Kidney (tissue), 14 donors: ENCODE results near the gene DNMT1. TPM values are rescaled to one million over a fixed set of nuclear protein-coding genes. Genes with fewer than 3 reads are reported as not detected.
"Not testable (repeated sequence)": the region's sequence is repeated elsewhere in the genome, so short reads cannot be mapped to it uniquely, and the experiment has no call there.

Experiments used
- DNase-seq, 5 donors: peaks; one replicate each; pipeline ENCODE4 v3.0.0-alpha.2; 2013 to 2020
- FAIRE-seq: peaks from 2 replicates; lab custom pipeline; 2012; peaks lifted over from hg19 to GRCh38; lab: Jason Lieb, UNC
- H3K27ac ChIP-seq, 2 donors: one replicate each; pipeline ENCODE4 v1.7.0; 2013; ENCODE audit warnings: low read depth in 2 of 2, low read length in 2 of 2, inconsistent platforms in 1 of 2
- H3K27me3 ChIP-seq: one replicate; pipeline ENCODE4 v1.7.1; 2013; ENCODE audit warnings: low read length, inconsistent platforms; ENCODE audit not compliant: control insufficient read depth, insufficient read depth
- H3K36me3 ChIP-seq, 3 donors: one replicate each; pipeline versions ENCODE4 v1.7.0 to v1.7.1; 2013; ENCODE audit warnings: low read length in 3 of 3, control low read depth in 1 of 3, inconsistent platforms in 1 of 3; ENCODE audit not compliant: insufficient read depth in 3 of 3, control insufficient read depth in 2 of 3
- H3K4me1 ChIP-seq, 3 donors: one replicate each; pipeline versions ENCODE4 v1.7.0 to v1.7.1; 2013; ENCODE audit warnings: low read length in 3 of 3, inconsistent platforms in 1 of 3, low read depth in 1 of 3; ENCODE audit not compliant: control insufficient read depth in 2 of 3, insufficient read depth in 2 of 3
- H3K4me3 ChIP-seq, 3 donors: one replicate each; pipeline versions ENCODE4 v1.7.0 to v1.8.1; 2013; ENCODE audit warnings: low read length in 3 of 3, control low read depth in 1 of 3, inconsistent platforms in 1 of 3
- H3K9ac ChIP-seq, 3 donors: one replicate each; pipeline versions ENCODE4 v1.7.0 to v1.7.1; 2013; ENCODE audit warnings: low read length in 3 of 3, control low read depth in 1 of 3, inconsistent platforms in 1 of 3
- H3K9me3 ChIP-seq, 3 donors: one replicate each; pipeline versions ENCODE4 v1.7.0 to v1.7.1; 2013; ENCODE audit warnings: low read length in 3 of 3, control low read depth in 1 of 3, inconsistent platforms in 1 of 3; ENCODE audit not compliant: control insufficient read depth in 2 of 3, insufficient read depth in 1 of 3
- intact Hi-C: fragments of 100-400 bp; cut with DNase I; formaldehyde crosslinking; loops from one replicate; pipeline ENCODE4 v1.11.1; 2022
- polyA plus RNA-seq: library from polyadenylated mRNA; stranded (reverse); fragments of 350-450 nt; fragmentation: Illumina TruSeq; extraction: RNeasy Lipid Tissue Mini Kit (QIAGEN cat#74804); gene quantifications from one replicate; pipeline ENCODE4 v1.2.3, GENCODE V29; 2014; ENCODE audit warnings: low read depth, low replicate concordance; ENCODE audit not compliant: insufficient read depth
- total RNA-seq: library from RNA; stranded (reverse); fragmentation: NEBNext Ultra II Directional; extraction: Animal tissue kit (Norgen Biotek cat#: 25700); gene quantifications from one replicate; pipeline ENCODE4 v1.2.1, GENCODE V29; 2021
- TF ChIP-seq, protein P1 (sequence below): IDR thresholded peaks from 3 replicates; pipeline ENCODE4 v1.5.1; 2012; ENCODE audit warnings: mild to moderate bottlenecking, moderate library complexity, borderline replicate concordance; ENCODE audit not compliant: insufficient read depth; ENCODE audit errors: extremely low read depth
- donor health status: control.
- donor health status: control.
- donor health status: control.
- donor health status: control.
- donor health status: control.
- donor health status: DM: yes; HTN: yes; CAD: no.
- donor health status: Normal renal cell carcinoma (clear cell type).

The DNMT1 gene
- total and polyA plus RNA-seq, 2 donors from 2014 or later, result 15.3 to 64.6 TPM

DNA sequence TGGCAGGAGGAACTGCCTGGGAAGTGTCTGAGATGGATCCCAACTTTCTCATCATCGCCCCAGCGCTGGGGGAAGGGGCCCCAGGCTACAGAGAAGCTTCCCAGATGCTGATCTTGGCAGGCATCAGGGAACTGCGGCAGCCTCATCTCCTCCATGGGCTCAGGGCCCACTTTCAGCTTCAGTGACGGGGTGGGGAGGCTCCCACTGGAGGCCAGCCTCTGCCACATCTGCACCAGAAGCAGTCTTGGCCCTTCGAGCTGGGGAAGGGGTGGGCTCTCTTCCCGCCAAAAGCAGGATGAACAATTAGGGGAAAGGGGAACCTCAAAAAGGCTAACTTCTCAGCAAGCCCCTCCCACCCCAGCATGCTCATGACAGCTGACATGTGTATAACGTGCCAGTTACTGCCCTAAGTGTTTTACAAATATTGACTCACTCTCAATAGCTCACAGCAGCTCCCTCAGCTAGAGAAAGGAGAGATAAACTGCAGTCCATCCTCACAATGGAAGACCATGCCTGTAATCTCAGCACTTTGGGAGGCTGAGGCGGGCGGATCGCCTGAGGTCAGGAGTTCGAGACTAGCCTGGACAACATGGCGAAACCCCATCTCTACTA, 43.5 kb upstream of the DNMT1 start:
- Histone ChIP-seq H3K4me3 (no peak overlapping the region), H3K36me3 (no peaks in the 10 kb centered on the region), H3K9ac (no peak overlapping the region), H3K9me3 (no peaks in the 10 kb centered on the region), H3K4me1 (no peaks in the 10 kb centered on the region), H3K27ac (peak overlapping the region in 1 of 2 donors; percentile 11), H3K27me3 (no peaks in the 10 kb centered on the region)
- TF ChIP-seq, protein P1, sequence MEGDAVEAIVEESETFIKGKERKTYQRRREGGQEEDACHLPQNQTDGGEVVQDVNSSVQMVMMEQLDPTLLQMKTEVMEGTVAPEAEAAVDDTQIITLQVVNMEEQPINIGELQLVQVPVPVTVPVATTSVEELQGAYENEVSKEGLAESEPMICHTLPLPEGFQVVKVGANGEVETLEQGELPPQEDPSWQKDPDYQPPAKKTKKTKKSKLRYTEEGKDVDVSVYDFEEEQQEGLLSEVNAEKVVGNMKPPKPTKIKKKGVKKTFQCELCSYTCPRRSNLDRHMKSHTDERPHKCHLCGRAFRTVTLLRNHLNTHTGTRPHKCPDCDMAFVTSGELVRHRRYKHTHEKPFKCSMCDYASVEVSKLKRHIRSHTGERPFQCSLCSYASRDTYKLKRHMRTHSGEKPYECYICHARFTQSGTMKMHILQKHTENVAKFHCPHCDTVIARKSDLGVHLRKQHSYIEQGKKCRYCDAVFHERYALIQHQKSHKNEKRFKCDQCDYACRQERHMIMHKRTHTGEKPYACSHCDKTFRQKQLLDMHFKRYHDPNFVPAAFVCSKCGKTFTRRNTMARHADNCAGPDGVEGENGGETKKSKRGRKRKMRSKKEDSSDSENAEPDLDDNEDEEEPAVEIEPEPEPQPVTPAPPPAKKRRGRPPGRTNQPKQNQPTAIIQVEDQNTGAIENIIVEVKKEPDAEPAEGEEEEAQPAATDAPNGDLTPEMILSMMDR, result no peak
- DNase-seq (peak in 4 of 5 donors; percentile 29 to 88 (median 64)), FAIRE-seq (no peak)
- intact Hi-C loops, result no loop called here

DNA sequence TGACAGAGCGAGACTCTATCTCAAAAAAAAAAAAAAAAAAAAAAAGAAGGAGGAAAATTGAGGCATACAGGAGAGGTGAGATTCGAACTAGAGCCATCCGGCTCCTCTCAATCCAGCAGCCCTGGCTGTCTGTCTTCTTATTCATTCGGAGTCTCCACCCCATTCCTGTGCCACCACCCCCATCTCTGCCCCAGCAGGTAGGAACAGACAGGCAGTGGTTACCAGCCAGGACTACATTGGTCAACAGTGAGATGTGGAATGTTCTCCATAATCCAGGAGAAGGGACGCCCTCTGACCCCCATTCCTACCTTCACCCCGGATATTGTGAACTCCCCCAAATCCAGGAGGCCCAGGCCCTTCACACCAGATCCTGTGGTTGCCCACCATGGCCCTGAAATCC, 42.9 kb upstream of the DNMT1 start:
- DNase-seq, result no peak
- Histone ChIP-seq H3K27ac (peak overlapping the region in 1 of 2 donors; percentile 11), H3K9ac (no peak overlapping the region), H3K36me3 (no peaks in the 10 kb centered on the region), H3K9me3 (no peaks in the 10 kb centered on the region), H3K4me1 (no peaks in the 10 kb centered on the region), H3K27me3 (no peaks in the 10 kb centered on the region), H3K4me3 (no peak overlapping the region)
- TF ChIP-seq, protein P1, result no peak
- no peak for FAIRE-seq
- intact Hi-C loops, result no loop called here

DNA sequence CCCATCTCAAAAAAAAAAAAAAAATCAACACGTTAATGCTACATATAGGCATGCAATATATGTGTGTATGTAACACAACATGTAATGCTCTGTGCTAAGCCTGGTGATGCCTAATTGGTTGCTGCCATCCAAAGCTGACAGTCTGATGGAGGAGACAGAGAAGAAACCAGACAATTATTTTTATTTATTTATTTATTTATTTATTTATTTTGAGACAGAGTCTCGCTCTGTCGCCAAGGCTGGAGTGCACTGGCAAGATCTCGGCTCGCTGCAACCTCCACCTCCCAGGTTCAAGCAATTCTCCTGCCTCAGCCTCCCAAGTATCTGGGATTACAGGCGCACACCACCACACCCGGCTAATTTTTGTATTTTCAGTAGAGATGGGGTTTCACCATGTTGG, 40.7 kb upstream of the DNMT1 start:
- H3K4me3 ChIP-seq, H3K9ac ChIP-seq, DNase-seq, H3K4me1 ChIP-seq, intact Hi-C loops, H3K9me3 ChIP-seq, FAIRE-seq, H3K36me3 ChIP-seq, H3K27me3 ChIP-seq: not testable (repeated sequence)
- peak overlapping the region; percentile 76 to 89 for H3K27ac ChIP-seq

DNA sequence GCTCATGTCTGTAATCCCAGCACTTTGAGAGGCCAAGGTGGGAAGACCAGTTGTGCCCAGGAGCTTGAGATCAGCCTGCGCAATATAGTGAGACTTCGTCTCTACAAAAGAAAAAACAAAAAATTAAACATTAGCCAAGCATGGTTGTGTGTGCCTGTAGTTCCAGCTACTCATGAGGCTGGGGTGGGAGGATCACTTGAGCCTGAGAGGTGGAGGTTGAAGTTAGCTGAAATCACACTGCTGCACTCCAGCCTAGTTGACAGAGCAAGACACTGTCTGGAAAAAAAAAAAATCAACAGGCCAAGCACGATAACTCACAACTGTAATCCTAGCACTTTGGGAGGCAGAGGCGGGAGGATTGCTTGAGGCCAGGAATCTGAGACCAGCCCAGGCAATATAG, 40.2 kb upstream of the DNMT1 start:
- intact Hi-C loops, result no loop called here
- Histone ChIP-seq H3K27me3 (no peaks in the 10 kb centered on the region), H3K36me3 (no peaks in the 10 kb centered on the region), H3K4me3 (no peak overlapping the region), H3K4me1 (no peaks in the 10 kb centered on the region), H3K9ac (no peak overlapping the region), H3K27ac (no peak overlapping the region), H3K9me3 (no peaks in the 10 kb centered on the region)
- DNase-seq (no peak), FAIRE-seq (no peak)
- TF ChIP-seq, protein P1, result no peak
